HG03558 (cell line): ENCODE measurements around the gene NAPSA.
"Not testable (repeated sequence)": the region's sequence is repeated elsewhere in the genome, so short reads cannot be mapped to it uniquely, and the experiment has no call there.

Experiments
- ATAC-seq: cut with Tn5 transposase; IDR thresholded peaks from one replicate; pipeline ENCODE4 v1.9.1; 2021; ENCODE audit warnings: moderate number of reproducible peaks; ENCODE audit not compliant: unreplicated experiment; ENCODE audit errors: extremely low read depth

The NAPSA gene

DNA sequence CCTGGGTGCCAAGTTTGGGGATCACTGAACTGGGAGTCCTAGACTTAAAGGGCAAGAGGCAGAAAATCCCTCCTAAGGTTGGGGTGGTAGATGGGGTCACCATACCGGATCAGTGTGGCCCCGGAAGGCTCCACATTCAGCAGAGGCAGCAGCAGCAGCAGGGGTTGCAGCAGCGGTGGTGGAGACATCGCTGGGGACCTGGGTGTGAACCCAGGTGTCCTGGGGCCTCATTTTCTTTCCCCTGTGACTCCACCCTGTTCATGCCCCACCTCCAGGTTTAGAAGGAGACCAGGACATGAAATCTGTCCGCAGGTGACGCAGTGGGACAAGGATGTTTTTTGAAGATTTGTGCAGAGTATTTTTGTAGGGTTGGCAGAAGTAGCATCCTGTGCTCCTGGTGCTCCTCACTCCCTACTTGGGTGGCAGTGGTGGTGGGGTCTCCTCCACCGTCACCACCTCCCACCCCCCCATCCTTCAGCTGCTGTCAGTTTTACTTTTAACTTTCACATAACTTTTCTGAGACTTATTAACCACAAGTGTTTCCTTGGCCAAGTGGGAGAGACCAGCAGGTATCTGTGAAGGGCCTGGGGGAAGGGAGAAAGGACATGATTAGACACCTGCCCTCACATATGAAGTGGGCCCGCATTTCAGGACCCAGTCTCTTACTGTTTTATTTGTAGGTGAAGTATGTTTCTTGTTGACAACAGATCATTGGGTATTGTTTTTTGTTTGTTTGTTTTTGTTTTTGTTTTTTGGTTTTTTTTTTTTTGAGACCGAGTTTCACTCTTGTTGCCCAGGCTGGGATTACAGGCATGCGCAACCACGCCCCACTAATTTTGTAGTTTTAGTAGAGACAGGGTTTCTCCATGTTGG, at the start of gene NAPSA:
Gene NAPSA (minus strand): TSS at position 206 of the 873 bp plus-strand sequence. CDS start 18 bp downstream, at position 188.
- no peak for ATAC-seq

- no peak for ATAC-seq
Measured at GRCh38 chr19:50413531-50413930, 48.1 kb upstream of the NAPSA start.

- ATAC-seq: no peak
Measured at GRCh38 chr19:50413096-50413495, 47.7 kb upstream of the NAPSA start.

DNA sequence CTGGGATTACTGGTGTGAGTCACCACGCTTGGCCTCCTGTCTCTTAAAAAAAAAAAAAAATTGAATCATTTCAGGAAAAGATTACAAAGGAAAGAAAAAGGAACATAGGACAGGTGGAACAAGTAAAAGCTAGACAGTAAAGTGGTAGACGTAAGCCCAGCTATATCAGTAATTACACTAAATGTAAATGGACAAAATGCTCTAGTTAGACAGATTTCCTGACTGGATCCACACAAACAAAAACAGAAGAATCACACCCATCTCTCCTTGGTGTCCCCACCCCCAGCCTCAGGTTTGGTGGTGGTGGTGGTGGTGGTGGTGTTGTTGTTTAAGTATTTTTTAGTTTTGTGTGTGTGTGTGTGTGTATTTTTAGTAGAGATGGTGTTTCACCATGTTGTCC, 47.0 kb upstream of the NAPSA start:
- no peak for ATAC-seq

- no peak for ATAC-seq
Measured at GRCh38 chr19:50410109-50410508, 44.7 kb upstream of the NAPSA start.

DNA sequence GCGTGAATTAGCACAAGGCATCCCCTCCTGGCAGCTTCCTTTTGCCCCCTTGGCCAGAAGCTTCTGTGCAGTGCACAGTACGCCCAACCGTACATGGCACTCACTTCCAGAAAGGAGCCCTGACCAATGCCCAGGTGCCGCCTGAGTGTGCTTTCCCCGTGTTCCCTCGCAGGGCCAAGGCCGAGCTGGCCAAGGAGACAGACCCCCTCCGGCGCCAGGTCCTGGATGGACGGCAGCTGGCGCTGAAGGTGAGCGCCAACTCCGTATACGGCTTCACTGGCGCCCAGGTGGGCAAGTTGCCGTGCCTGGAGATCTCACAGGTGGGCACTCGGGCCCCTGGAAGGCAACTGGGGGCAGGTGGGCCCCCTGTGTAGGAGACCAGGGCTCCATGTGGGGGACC, 43.9 kb upstream of the NAPSA start:
- no peak for ATAC-seq

DNA sequence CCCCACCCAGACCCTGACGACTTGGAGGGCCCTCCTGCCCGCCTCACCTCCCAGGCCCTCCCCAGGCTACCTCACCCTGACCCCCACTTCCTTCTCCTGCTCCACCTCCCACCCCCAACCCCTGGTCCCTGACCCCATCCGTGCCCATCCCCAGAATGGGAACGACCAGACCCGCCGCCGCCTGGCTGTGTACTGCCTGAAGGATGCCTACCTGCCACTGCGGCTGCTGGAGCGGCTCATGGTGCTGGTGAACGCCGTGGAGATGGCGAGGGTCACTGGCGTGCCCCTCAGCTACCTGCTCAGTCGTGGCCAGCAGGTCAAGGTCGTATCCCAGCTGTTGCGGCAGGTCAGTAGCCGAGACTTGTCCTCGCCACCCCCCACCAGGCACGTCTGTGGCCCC, 41.4 kb upstream of the NAPSA start:
- no peak for ATAC-seq

DNA sequence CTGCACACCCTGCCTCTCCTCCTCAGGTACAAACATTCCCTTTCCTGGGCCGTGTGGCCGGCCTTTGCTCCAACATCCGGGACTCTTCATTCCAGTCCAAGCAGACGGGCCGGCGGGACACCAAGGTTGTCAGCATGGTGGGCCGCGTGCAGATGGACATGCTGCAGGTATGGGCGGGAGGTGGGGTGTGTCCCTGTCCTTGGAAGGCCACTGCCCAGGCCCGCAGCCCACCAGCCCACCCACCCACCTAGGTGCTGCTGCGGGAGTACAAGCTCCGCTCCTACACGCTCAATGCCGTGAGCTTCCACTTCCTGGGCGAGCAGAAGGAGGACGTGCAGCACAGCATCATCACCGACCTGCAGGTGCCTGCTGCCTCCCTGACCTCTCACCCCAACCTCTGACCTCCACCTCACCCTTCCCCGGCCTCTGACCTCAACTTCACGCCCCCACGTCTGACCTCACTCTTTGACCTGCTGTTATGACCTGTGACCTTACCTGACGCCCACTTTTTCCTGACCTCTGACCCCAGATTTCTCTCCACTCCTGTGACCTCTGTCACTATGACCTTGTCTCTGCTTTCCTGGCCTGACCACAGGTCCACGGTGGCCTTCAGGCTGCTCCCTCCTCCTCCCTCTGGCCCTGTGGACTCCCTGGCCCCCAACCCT, 40.8 kb upstream of the NAPSA start:
- no peak for ATAC-seq

- no peak for ATAC-seq
Measured at GRCh38 chr19:50402544-50403301, 37.3 kb upstream of the NAPSA start.

- no peak for ATAC-seq
Measured at GRCh38 chr19:50401605-50402450, 36.4 kb upstream of the NAPSA start.

GRCh38 chr19:50399368-50399745, 33.9 kb upstream of the NAPSA start:
- ATAC-seq: no peak

GRCh38 chr19:50398675-50399367, 33.4 kb upstream of the NAPSA start:
- no peak for ATAC-seq

DNA sequence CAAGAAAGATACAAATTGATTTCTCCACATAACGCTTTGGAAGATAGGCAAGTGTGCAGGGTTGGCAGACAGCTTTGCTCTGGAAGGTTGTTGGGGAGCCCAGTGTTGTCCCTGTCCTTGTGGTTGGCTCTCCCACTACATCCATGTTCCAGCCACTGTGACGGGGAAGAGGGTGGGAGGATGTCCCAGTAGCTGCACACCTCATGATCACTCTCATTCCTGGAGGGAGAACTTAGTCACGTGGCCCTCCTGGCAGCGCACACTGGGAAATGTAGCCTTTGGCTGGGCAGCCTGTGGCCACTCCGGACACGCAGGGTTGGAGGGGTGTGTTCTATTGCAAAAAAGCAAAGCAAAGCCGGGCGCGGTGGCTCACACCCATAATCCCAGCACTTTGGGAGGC, 28.6 kb upstream of the NAPSA start:
- no peak for ATAC-seq

DNA sequence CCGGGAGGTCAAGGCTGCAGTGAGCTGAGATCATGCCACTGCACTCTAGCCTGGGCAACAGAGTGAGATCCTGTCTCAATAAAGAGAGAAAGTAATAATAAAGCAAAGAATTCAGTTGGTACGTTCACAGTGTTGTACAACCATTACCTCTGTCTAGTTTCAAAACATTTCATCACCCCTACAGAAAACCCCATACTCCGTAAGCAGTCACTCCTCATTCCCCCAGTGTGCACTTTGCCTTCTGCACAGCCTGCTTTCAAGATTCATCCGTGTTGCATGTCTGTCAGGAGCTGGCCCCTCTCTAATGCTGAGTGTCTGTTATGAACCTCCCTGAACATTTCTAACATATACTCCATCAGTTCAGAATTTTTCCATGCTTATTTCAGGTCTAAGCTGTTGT, 28.1 kb upstream of the NAPSA start:
- no peak for ATAC-seq

DNA sequence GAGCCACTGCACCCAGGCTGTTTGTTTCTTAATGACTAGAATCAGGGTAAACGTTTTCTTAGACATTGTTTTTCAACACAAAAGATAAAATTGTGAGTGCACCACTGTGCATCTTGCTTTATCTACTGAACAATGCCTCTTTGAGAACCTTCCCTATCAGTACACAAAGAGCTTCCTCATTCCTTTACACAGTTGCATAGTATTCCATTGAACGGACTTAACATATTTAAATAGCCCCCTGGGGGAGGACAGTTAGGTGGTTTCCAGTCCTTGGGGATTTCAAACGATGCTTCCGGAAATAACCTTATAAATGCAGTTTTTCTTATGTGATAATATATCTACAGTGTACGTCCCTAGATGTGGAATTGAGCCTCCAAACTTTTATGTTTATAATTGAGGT, 27.3 kb upstream of the NAPSA start:
- no peak for ATAC-seq

DNA sequence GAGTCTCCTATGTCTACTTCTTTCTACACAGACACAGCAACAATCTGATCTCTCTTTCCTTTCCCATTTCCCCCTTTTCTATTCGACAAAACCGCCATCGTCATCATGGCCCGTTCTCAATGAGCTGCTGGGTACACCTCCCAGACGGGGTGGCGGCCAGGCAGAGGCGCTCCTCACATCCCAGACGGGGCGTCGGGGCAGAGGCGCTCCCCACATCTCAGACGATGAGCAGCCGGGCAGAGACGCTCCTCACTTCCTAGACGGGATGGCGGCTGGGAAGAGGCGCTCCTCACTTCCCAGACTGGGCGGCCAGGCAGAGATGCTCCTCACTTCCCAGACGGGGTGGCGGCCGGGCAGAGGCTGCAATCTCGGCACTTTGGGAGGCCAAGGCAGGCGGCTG, 25.5 kb upstream of the NAPSA start:
- ATAC-seq: not testable (repeated sequence)

- ATAC-seq: not testable (repeated sequence)
Measured at GRCh38 chr19:50390295-50390694, 24.9 kb upstream of the NAPSA start.

- ATAC-seq: no peak
Measured at GRCh38 chr19:50387868-50388245, 22.4 kb upstream of the NAPSA start.

- no peak for ATAC-seq
Measured at GRCh38 chr19:50387176-50387867, 21.9 kb upstream of the NAPSA start.
